HG03039 (cell line): ENCODE measurements around the gene CHD9.

Experiments
- ATAC-seq: cut with Tn5 transposase; IDR thresholded peaks from one replicate; pipeline ENCODE4 v1.9.1; 2021; ENCODE audit warnings: mild to moderate bottlenecking, moderate library complexity; ENCODE audit not compliant: unreplicated experiment

CHD9 gene

GRCh38 chr16:53090591-53091411 lies 36.0 kb downstream of the CHD9 start:
- ATAC-seq = peak; percentile 50

GRCh38 chr16:53091466-53092211 lies 36.8 kb downstream of the CHD9 start:
- ATAC-seq = peak; percentile 50

GRCh38 chr16:53092284-53092683 lies 37.5 kb downstream of the CHD9 start:
- ATAC-seq = no peak

- no peak for ATAC-seq
Measured at GRCh38 chr16:53093162-53093744, 38.5 kb downstream of the CHD9 start.

- peak; percentile 33 for ATAC-seq
Measured at GRCh38 chr16:53094013-53094630, 39.3 kb downstream of the CHD9 start.

- ATAC-seq = no peak
Measured at GRCh38 chr16:53097190-53097589, 42.4 kb downstream of the CHD9 start.

- peak; percentile 62 for ATAC-seq
Measured at GRCh38 chr16:53098526-53099317, 43.9 kb downstream of the CHD9 start.

GRCh38 chr16:53099318-53100130 lies 44.7 kb downstream of the CHD9 start:
- peak; percentile 40 for ATAC-seq

- no peak for ATAC-seq
Measured at GRCh38 chr16:53100131-53100748, 45.4 kb downstream of the CHD9 start.

- ATAC-seq = no peak
Measured at GRCh38 chr16:53100889-53101288, 46.1 kb downstream of the CHD9 start.

- no peak for ATAC-seq
Measured at GRCh38 chr16:53103811-53104210, 49.0 kb downstream of the CHD9 start.

GRCh38 chr16:53105565-53105964 lies 50.8 kb downstream of the CHD9 start:
- ATAC-seq = no peak

GRCh38 chr16:53111078-53111791 lies 56.4 kb downstream of the CHD9 start:
- no peak for ATAC-seq

GRCh38 chr16:53112015-53112414 lies 57.2 kb downstream of the CHD9 start:
- no peak for ATAC-seq

- ATAC-seq = no peak
Measured at GRCh38 chr16:53115047-53115446, 60.3 kb downstream of the CHD9 start.

- no peak for ATAC-seq
Measured at GRCh38 chr16:53115773-53116172, 61.0 kb downstream of the CHD9 start.

- ATAC-seq = no peak
Measured at GRCh38 chr16:53121043-53121620, 66.3 kb downstream of the CHD9 start.

- no peak for ATAC-seq
Measured at GRCh38 chr16:53121661-53122060, 66.9 kb downstream of the CHD9 start.
